ENCODE data around the gene DAB2IP. TPM values are rescaled to one million over a fixed set of nuclear protein-coding genes. Genes with fewer than 3 reads are reported as not detected.

DAB2IP gene
- polyA plus RNA-seq, 1 experiment, result 20.4 TPM

- CTCF ChIA-PET, result interaction anchor here (1.0 to 1.4 kb wide), 5 partner anchors 15 to 461 kb away, joined by 3 to 6 read pairs (median 4); no protein-coding TSS in a partner anchor
- DNase-seq (ENCODE audit: low read depth, low spot score), result no peak
- no peak for TF ChIP-seq CTCF (IDR thresholded peaks at IDR 0.05; ENCODE audit: low read depth, low read length)
- POLR2A ChIA-PET, result no interaction called here
- H3K4me3 ChIP-seq (ENCODE audit: low read depth, low read length), result no peak overlapping the region
- no peak overlapping the region for H3K27ac ChIP-seq (ENCODE audit: low read depth, low read length)
- peaks cover 10% of the 10 kb centered on the region for H3K9me3 ChIP-seq (ENCODE audit: control insufficient read depth, insufficient read depth, low read length)
- H3K27me3 ChIP-seq (ENCODE audit: control insufficient read depth, insufficient read depth, low read length), result peaks cover 2% of the 10 kb centered on the region
These were observed 13.0 kb upstream of the DAB2IP start for GRCh38 chr9:121638399-121638798.

- CTCF ChIA-PET, result interaction anchor here (1.0 to 1.4 kb wide), 4 partner anchors 15 to 460 kb away, joined by 3 to 5 read pairs (median 4); no protein-coding TSS in a partner anchor
These were observed 12.4 kb upstream of the DAB2IP start for GRCh38 chr9:121638901-121639592.

GRCh38 chr9:121639619-121640018, 11.8 kb upstream of the DAB2IP start:
- no peak overlapping the region for H3K27ac ChIP-seq (ENCODE audit: low read depth, low read length)
- no peak for DNase-seq (ENCODE audit: low read depth, low spot score)
- ChIA-PET POLR2A (no interaction called here), CTCF (interaction anchor here (1.0 to 1.2 kb wide), 6 partner anchors 8 to 94 kb away, joined by 3 to 7 read pairs (median 5); no protein-coding TSS in a partner anchor)
- H3K27me3 ChIP-seq (ENCODE audit: control insufficient read depth, insufficient read depth, low read length), result peaks cover 2% of the 10 kb centered on the region
- H3K4me3 ChIP-seq (ENCODE audit: low read depth, low read length), result no peak overlapping the region
- H3K9me3 ChIP-seq (ENCODE audit: control insufficient read depth, insufficient read depth, low read length), result peaks cover 10% of the 10 kb centered on the region
- no peak for TF ChIP-seq CTCF (IDR thresholded peaks at IDR 0.05; ENCODE audit: low read depth, low read length)

More at GRCh38 chr9:121638901-121639592, 12.4 kb upstream of the DAB2IP start:
- DNase-seq (ENCODE audit: low read depth, low spot score), result no peak
- TF ChIP-seq CTCF (IDR thresholded peaks at IDR 0.05; ENCODE audit: low read depth, low read length), result no peak
- Histone ChIP-seq H3K27me3 (ENCODE audit: control insufficient read depth, insufficient read depth, low read length) (peaks cover 2% of the 10 kb centered on the region), H3K9me3 (ENCODE audit: control insufficient read depth, insufficient read depth, low read length) (peaks cover 10% of the 10 kb centered on the region), H3K27ac (ENCODE audit: low read depth, low read length) (peak overlapping the region; percentile 11), H3K4me3 (ENCODE audit: low read depth, low read length) (no peak overlapping the region)
- POLR2A ChIA-PET, result no interaction called here

- Histone ChIP-seq H3K27ac (ENCODE audit: low read depth, low read length) (no peak overlapping the region), H3K4me3 (ENCODE audit: low read depth, low read length) (no peak overlapping the region), H3K9me3 (ENCODE audit: control insufficient read depth, insufficient read depth, low read length) (peaks cover 10% of the 10 kb centered on the region), H3K27me3 (ENCODE audit: control insufficient read depth, insufficient read depth, low read length) (peaks cover 2% of the 10 kb centered on the region)
- ChIA-PET POLR2A (no interaction called here), CTCF (interaction anchor here (1.0 to 1.2 kb wide), 8 partner anchors 8 to 94 kb away, joined by 3 to 7 read pairs (median 4); no protein-coding TSS in a partner anchor)
- DNase-seq (ENCODE audit: low read depth, low spot score), result no peak
- peak; percentile 57 for TF ChIP-seq CTCF (IDR thresholded peaks at IDR 0.05; ENCODE audit: low read depth, low read length)
These were observed 11.4 kb upstream of the DAB2IP start for GRCh38 chr9:121640076-121640475.
